ENCODE results near the gene PLPP6.

Gene PLPP6

GRCh38 chr9:4669890-4670289, 7.8 kb downstream of the PLPP6 start:
- no peaks in the 10 kb centered on the region for H3K36me3 Mint-ChIP-seq
- H3K9me3 Mint-ChIP-seq, result no peaks in the 10 kb centered on the region
- DNase-seq (ENCODE audit: low spot score in 2 of 2), result no peak
- no peak overlapping the region for H3K4me3 Mint-ChIP-seq
- ATAC-seq (ENCODE audit: low read depth), result no peak
- H3K4me1 Mint-ChIP-seq, result peaks cover 19% of the 10 kb centered on the region
- H3K27ac Mint-ChIP-seq, result no peak overlapping the region
- H3K27me3 Mint-ChIP-seq, result peaks cover 6% of the 10 kb centered on the region

GRCh38 chr9:4670591-4670990, 8.5 kb downstream of the PLPP6 start:
- no peak overlapping the region for H3K27ac Mint-ChIP-seq
- DNase-seq (ENCODE audit: low spot score in 2 of 2), result no peak
- no peaks in the 10 kb centered on the region for H3K9me3 Mint-ChIP-seq
- H3K4me1 Mint-ChIP-seq, result peaks cover 14% of the 10 kb centered on the region
- no peak for ATAC-seq (ENCODE audit: low read depth)
- H3K27me3 Mint-ChIP-seq, result peaks cover 7% of the 10 kb centered on the region
- H3K36me3 Mint-ChIP-seq, result peaks cover under 1% of the 10 kb centered on the region
- no peak overlapping the region for H3K4me3 Mint-ChIP-seq

DNA sequence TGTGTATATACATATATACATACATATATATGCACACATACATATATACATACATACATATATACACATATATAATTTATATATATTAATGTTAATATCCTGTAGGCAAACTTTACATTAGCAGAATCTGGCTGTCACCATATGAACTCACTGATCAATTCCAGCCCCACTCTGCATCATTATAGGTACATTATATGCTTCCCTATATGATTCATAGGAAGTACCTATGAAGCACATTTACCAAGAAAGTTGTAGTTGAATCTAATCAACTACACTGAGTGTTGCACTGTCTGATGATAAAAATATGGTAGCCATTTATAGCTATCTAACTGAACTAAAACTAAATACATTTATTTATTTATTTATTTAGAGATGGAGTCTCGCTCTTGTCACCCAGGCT, 9.6 kb downstream of the PLPP6 start:
- Mint-ChIP-seq H3K4me1 (peaks cover 5% of the 10 kb centered on the region), H3K27ac (no peak overlapping the region), H3K4me3 (no peak overlapping the region), H3K36me3 (peaks cover 3% of the 10 kb centered on the region), H3K27me3 (peaks cover 7% of the 10 kb centered on the region), H3K9me3 (no peaks in the 10 kb centered on the region)
- DNase-seq (ENCODE audit: low spot score in 2 of 2), result no peak
- no peak for ATAC-seq (ENCODE audit: low read depth)

- DNase-seq (ENCODE audit: low spot score in 2 of 2), result no peak
- no peak for ATAC-seq (ENCODE audit: low read depth)
- Mint-ChIP-seq H3K4me3 (no peak overlapping the region), H3K4me1 (no peaks in the 10 kb centered on the region), H3K36me3 (peaks cover 3% of the 10 kb centered on the region), H3K27me3 (peaks cover 1% of the 10 kb centered on the region), H3K27ac (no peak overlapping the region), H3K9me3 (no peaks in the 10 kb centered on the region)
Observed at GRCh38 chr9:4674783-4675182, 12.7 kb downstream of the PLPP6 start.

DNA sequence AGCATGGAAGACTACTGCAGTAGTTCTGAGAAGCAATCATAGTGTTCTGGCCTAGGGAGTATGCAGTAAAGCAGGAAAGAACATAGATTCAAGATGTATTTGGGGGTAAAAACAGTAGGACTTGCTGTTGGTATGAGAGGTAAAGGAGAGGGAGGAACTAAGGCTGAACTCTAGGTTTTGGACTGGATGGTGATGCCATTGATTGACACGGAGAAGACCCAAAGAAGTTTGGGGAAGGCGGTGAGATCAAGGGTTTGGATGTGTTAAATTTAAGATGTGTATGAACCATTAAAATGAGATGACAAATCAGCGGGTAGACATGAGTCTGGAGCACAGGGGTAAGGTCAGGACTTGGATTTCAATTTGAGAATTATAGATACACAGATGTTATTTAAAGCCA, 15.3 kb downstream of the PLPP6 start:
- DNase-seq (ENCODE audit: low spot score in 2 of 2) (no peak), ATAC-seq (ENCODE audit: low read depth) (no peak)
- H3K27me3 Mint-ChIP-seq, result peaks cover 1% of the 10 kb centered on the region
- H3K4me1 Mint-ChIP-seq, result peaks cover 3% of the 10 kb centered on the region
- peaks cover 3% of the 10 kb centered on the region for H3K36me3 Mint-ChIP-seq
- no peak overlapping the region for H3K4me3 Mint-ChIP-seq
- H3K27ac Mint-ChIP-seq, result no peak overlapping the region
- no peaks in the 10 kb centered on the region for H3K9me3 Mint-ChIP-seq

DNA sequence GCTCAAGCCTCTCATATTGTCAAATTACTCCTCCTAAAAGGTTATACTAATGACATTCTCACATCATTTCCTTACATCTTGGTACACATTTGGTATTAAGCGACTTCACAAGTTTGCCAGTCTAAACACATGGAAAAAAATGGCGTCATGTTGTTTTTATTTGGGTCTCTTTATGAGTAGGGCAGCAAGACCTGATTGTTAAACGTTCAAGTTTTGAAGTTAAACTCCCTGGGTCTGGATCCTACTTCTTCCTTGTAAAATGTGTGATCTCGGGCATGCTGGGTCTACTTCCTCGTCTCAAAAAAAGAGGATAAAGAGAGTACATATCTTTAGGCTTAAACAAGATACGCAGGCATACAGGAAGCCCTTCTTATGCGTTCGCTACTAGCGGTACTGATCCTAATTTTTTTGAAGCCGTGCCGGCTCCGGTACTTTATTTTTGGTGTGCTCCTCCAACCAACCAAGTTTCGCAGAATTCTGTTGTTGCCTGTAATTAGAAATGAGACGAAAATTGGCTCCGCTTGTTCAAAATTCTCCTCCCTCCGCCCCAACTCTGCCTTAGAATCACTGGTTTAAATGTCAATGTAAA, 16.7 kb downstream of the PLPP6 start:
- no peak overlapping the region for H3K27ac Mint-ChIP-seq
- no peak overlapping the region for H3K4me3 Mint-ChIP-seq
- peaks cover 9% of the 10 kb centered on the region for H3K4me1 Mint-ChIP-seq
- H3K9me3 Mint-ChIP-seq, result no peaks in the 10 kb centered on the region
- no peak for DNase-seq (ENCODE audit: low spot score in 2 of 2)
- H3K27me3 Mint-ChIP-seq, result peaks cover 1% of the 10 kb centered on the region
- ATAC-seq (ENCODE audit: low read depth), result peak; percentile 21
- H3K36me3 Mint-ChIP-seq, result peaks cover 9% of the 10 kb centered on the region

DNA sequence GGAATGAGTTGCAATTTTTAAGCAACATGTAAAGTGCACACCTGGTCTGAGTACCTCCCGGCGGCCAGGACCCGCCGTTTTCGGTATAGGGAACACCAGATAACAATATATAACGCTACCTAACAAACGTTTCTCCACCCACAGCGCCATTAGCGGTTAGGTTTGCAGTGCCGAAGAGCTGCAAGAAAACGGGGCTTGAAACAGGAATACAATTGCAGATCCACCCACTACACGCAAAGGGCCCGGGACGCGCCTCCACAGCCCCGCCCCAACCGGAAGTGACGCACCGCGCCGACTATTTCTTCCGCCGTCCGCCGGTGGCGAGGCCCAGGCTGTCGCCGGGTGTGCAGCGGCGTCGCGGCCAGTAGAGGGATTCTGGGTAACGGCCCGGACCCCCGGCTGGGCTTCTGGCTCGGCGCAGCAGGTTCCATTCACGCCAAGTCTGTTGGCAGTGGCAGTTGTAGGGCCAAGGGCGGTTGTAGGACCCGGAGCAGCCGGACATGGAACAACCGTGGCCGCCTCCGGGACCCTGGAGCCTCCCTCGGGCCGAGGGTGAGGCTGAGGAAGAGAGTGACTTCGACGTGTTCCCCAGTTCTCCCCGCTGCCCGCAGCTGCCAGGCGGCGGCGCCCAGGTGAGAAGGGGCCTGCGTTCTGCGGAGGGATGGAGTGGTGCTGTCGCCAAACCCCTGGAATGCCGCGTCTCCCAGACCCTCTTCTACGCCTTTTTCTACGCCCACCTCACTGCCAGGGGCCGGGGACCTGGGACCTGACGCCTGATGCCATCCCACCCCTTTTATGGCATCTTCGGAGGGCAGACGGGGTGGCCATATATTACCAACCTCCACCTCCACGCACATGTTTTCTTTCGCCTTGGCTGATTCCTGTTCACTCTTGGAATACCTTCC, 17.4 kb downstream of the PLPP6 start, which contains the start of gene CDC37L1:
Gene CDC37L1 (plus strand): TSS at position 302 of the 905 bp plus-strand sequence. CDS start 199 bp downstream, at position 501.
- no peaks in the 10 kb centered on the region for H3K9me3 Mint-ChIP-seq
- no peak within 1 kb of the TSS for H3K4me3 Mint-ChIP-seq
- peaks cover 9% of the 10 kb centered on the region for H3K36me3 Mint-ChIP-seq
- peaks cover 11% of the 10 kb centered on the region for H3K4me1 Mint-ChIP-seq
- H3K27me3 Mint-ChIP-seq, result peaks cover 1% of the 10 kb centered on the region
- DNase-seq (ENCODE audit: low spot score in 2 of 2) (peak; percentile 99), ATAC-seq (ENCODE audit: low read depth) (peak; percentile 95)
- H3K27ac Mint-ChIP-seq, result no peak within 1 kb of the TSS

GRCh38 chr9:4680173-4680525, 18.1 kb downstream of the PLPP6 start:
- H3K36me3 Mint-ChIP-seq, result peaks cover 14% of the 10 kb centered on the region
- ATAC-seq (ENCODE audit: low read depth), result no peak
- no peak overlapping the region for H3K27ac Mint-ChIP-seq
- no peak for DNase-seq (ENCODE audit: low spot score in 2 of 2)
- H3K27me3 Mint-ChIP-seq, result peaks cover 1% of the 10 kb centered on the region
- no peaks in the 10 kb centered on the region for H3K9me3 Mint-ChIP-seq
- H3K4me1 Mint-ChIP-seq, result peaks cover 13% of the 10 kb centered on the region
- H3K4me3 Mint-ChIP-seq, result no peak overlapping the region

- peaks cover 15% of the 10 kb centered on the region for H3K36me3 Mint-ChIP-seq
- DNase-seq (ENCODE audit: low spot score in 2 of 2), result no peak
- no peak overlapping the region for H3K4me3 Mint-ChIP-seq
- H3K27ac Mint-ChIP-seq, result no peak overlapping the region
- no peaks in the 10 kb centered on the region for H3K27me3 Mint-ChIP-seq
- ATAC-seq (ENCODE audit: low read depth), result no peak
- H3K9me3 Mint-ChIP-seq, result no peaks in the 10 kb centered on the region
- peaks cover 13% of the 10 kb centered on the region for H3K4me1 Mint-ChIP-seq
Observed at GRCh38 chr9:4680750-4681149, 18.7 kb downstream of the PLPP6 start.

- Mint-ChIP-seq H3K36me3 (peaks cover 19% of the 10 kb centered on the region), H3K9me3 (no peaks in the 10 kb centered on the region), H3K27me3 (no peaks in the 10 kb centered on the region), H3K4me1 (peaks cover 17% of the 10 kb centered on the region), H3K27ac (no peak overlapping the region), H3K4me3 (no peak overlapping the region)
- ATAC-seq (ENCODE audit: low read depth), result no peak
- no peak for DNase-seq (ENCODE audit: low spot score in 2 of 2)
Observed at GRCh38 chr9:4684820-4685219, 22.7 kb downstream of the PLPP6 start.

- H3K4me3 Mint-ChIP-seq, result no peak overlapping the region
- peaks cover 28% of the 10 kb centered on the region for H3K4me1 Mint-ChIP-seq
- no peak overlapping the region for H3K27ac Mint-ChIP-seq
- H3K36me3 Mint-ChIP-seq, result peaks cover 27% of the 10 kb centered on the region
- DNase-seq (ENCODE audit: low spot score in 2 of 2), result no peak
- H3K27me3 Mint-ChIP-seq, result no peaks in the 10 kb centered on the region
- no peak for ATAC-seq (ENCODE audit: low read depth)
- no peaks in the 10 kb centered on the region for H3K9me3 Mint-ChIP-seq
Observed at GRCh38 chr9:4686112-4686511, 24.0 kb downstream of the PLPP6 start.

- H3K4me3 Mint-ChIP-seq, result no peak overlapping the region
- H3K4me1 Mint-ChIP-seq, result peaks cover 29% of the 10 kb centered on the region
- no peak overlapping the region for H3K27ac Mint-ChIP-seq
Observed at GRCh38 chr9:4686584-4686983, 24.5 kb downstream of the PLPP6 start.

GRCh38 chr9:4689021-4689420, 26.9 kb downstream of the PLPP6 start:
- no peak overlapping the region for H3K4me3 Mint-ChIP-seq
- no peaks in the 10 kb centered on the region for H3K27me3 Mint-ChIP-seq
- DNase-seq (ENCODE audit: low spot score in 2 of 2) (no peak), ATAC-seq (ENCODE audit: low read depth) (no peak)
- no peaks in the 10 kb centered on the region for H3K9me3 Mint-ChIP-seq
- H3K4me1 Mint-ChIP-seq, result peaks cover 27% of the 10 kb centered on the region
- peaks cover 29% of the 10 kb centered on the region for H3K36me3 Mint-ChIP-seq
- H3K27ac Mint-ChIP-seq, result no peak overlapping the region

More at GRCh38 chr9:4686584-4686983, 24.5 kb downstream of the PLPP6 start:
- Mint-ChIP-seq H3K27me3 (no peaks in the 10 kb centered on the region), H3K9me3 (no peaks in the 10 kb centered on the region), H3K36me3 (peaks cover 30% of the 10 kb centered on the region)
- DNase-seq (ENCODE audit: low spot score in 2 of 2), result no peak
- ATAC-seq (ENCODE audit: low read depth), result no peak

DNA sequence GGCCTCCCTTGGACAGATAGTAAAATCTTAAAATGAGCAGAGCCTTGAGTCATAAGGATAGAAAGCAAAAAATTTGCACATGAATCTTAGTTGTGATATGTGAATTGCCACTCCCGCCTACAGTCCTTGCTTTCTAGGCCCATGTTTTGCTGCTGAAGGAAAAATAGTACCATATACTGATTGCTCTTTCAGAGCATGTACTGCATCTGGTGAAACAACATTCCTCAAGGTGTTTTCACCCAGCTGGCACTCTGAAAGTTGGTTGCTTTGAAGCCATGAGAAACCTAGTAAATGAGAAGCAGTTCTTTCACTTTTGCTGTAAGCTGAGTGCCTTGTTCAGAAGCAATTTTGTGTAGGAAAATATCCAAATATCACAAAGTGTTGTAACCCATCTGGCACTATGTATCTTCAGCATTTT, 27.6 kb downstream of the PLPP6 start:
- Mint-ChIP-seq H3K4me3 (no peak overlapping the region), H3K27ac (peak overlapping the region; percentile 32), H3K4me1 (peaks cover 25% of the 10 kb centered on the region), H3K36me3 (peaks cover 30% of the 10 kb centered on the region), H3K27me3 (no peaks in the 10 kb centered on the region), H3K9me3 (no peaks in the 10 kb centered on the region)
- DNase-seq (ENCODE audit: low spot score in 2 of 2) (no peak), ATAC-seq (ENCODE audit: low read depth) (no peak)
